PC-9 (cell line): Measurements from ENCODE around the gene C11orf86. TPM values are rescaled to one million over a fixed set of nuclear protein-coding genes. Genes with fewer than 3 reads are reported as not detected.
A peak's percentile ranks its signal among the peaks of the same experiment; 100 is the strongest.
"Not testable (repeated sequence)": the region's sequence is repeated elsewhere in the genome, so short reads cannot be mapped to it uniquely, and the experiment has no call there.

Experiments used
- BruUV-seq: library from RNA; stranded (reverse); fragments of 400-500 nt; replicated peaks from 2 replicates; lab custom pipeline; 2021; lab: Mats Ljungman, UMichigan
- CTCF ChIA-PET: fragments of 300-600 bp; sonication (Branson Sonifier 250); formaldehyde crosslinking; loops from one replicate; lab custom pipeline; 2022; ENCODE audit warnings: antibody characterized with exemption; lab: Charles Lee
- POLR2A ChIA-PET: fragments of 300-600 bp; sonication (Branson Sonifier 250); formaldehyde crosslinking; loops from one replicate; lab custom pipeline; 2022; ENCODE audit warnings: antibody characterized with exemption; ENCODE audit not compliant: unreplicated experiment; lab: Charles Lee
- DNase-seq, 2 experiments: peaks; one replicate each; pipeline versions ENCODE4 v3.0.0 to v3.0.0-alpha.2; 2015 to 2022; ENCODE audit warnings: mixed read lengths in 1 of 2
- H2AFZ ChIP-seq: fragments of 200-600 bp; sonication (generic); 2 replicates; pipeline ENCODE4 v1.8.1; 2017; ENCODE audit warnings: antibody characterized with exemption
- H3F3A ChIP-seq: fragments of 200-600 bp; sonication (generic); 2 replicates; pipeline ENCODE4 v1.8.1; 2017; ENCODE audit warnings: antibody characterized with exemption, mild to moderate bottlenecking, low read depth; ENCODE audit not compliant: insufficient read depth
- H3K27ac ChIP-seq: fragments of 200-600 bp; sonication (generic); 2 replicates; pipeline ENCODE4 v1.6.1; 2016; ENCODE audit warnings: mixed run types
- H3K27me3 ChIP-seq: fragments of 200-600 bp; sonication (generic); 2 replicates; pipeline ENCODE4 v1.6.1; 2016; ENCODE audit warnings: low read depth, mixed run types; ENCODE audit not compliant: insufficient read depth
- H3K36me3 ChIP-seq: fragments of 200-600 bp; sonication (generic); 2 replicates; pipeline ENCODE4 v1.6.1; 2016; ENCODE audit warnings: low read depth, mixed run types
- H3K4me1 ChIP-seq: fragments of 200-600 bp; sonication (generic); replicated peaks from 2 replicates; pipeline ENCODE4 v1.6.1; 2016; ENCODE audit warnings: mixed run types; ENCODE audit not compliant: insufficient read depth
- H3K4me2 ChIP-seq: fragments of 200-600 bp; sonication (generic); 2 replicates; pipeline ENCODE4 v1.6.1; 2017; ENCODE audit warnings: mixed run types
- H3K4me3 ChIP-seq: fragments of 200-600 bp; sonication (generic); 2 replicates; pipeline ENCODE4 v1.6.1; 2016; ENCODE audit warnings: mixed run types
- H3K79me2 ChIP-seq: fragments of 200-600 bp; sonication (generic); 2 replicates; pipeline ENCODE4 v1.6.1; 2017; ENCODE audit warnings: low read depth, mixed run types
- H3K9me2 ChIP-seq: fragments of 200-600 bp; sonication (generic); 2 replicates; pipeline ENCODE4 v1.8.1; 2017; ENCODE audit warnings: mild to moderate bottlenecking; ENCODE audit not compliant: insufficient read depth
- H3K9me3 ChIP-seq: fragments of 200-600 bp; sonication (generic); 2 replicates; pipeline ENCODE4 v1.8.1; 2016; ENCODE audit warnings: low read depth; ENCODE audit not compliant: insufficient read depth
- H4K20me1 ChIP-seq: fragments of 200-600 bp; sonication (generic); 2 replicates; pipeline ENCODE4 v1.8.1; 2017; ENCODE audit not compliant: insufficient read depth
- CTCF ChIP-seq: fragments of 200-600 bp; sonication (generic); conservative IDR thresholded peaks from 2 replicates; pipeline ENCODE4 v1.6.1; 2017; ENCODE audit warnings: mixed run types, antibody characterized with exemption, mild to moderate bottlenecking, moderate library complexity
- EZH2 ChIP-seq: fragments of 200-600 bp; sonication (generic); IDR thresholded peaks from 2 replicates; pipeline ENCODE4 v1.8.0; 2017; ENCODE audit warnings: antibody characterized with exemption, low read depth
- intact Hi-C: fragments of 100-400 bp; cut with micrococcal nuclease; formaldehyde crosslinking; loops from one replicate; pipeline ENCODE4 v1.10.0; 2022; ENCODE audit not compliant: unreplicated experiment
- total RNA-seq: library from RNA; stranded (reverse); gene quantifications from 2 replicates; pipeline ENCODE4 v1.2.3, GENCODE V29; 2021

C11orf86 gene
- total RNA-seq, 1 experiment from 2014 or later, result not detected

- BruUV-seq, result TSS peak; percentile 36
- H3K4me1 ChIP-seq, result peaks cover 22% of the 10 kb centered on the region
- no peak for TF ChIP-seq EZH2
Observed at GRCh38 chr11:66958956-66959274, 16.2 kb upstream of the C11orf86 start.

GRCh38 chr11:66961691-66962213 is 13.4 kb upstream of the C11orf86 start:
- H3K36me3 ChIP-seq, intact Hi-C loops, CTCF ChIA-PET, H3K27ac ChIP-seq, H3K9me3 ChIP-seq, H3K4me3 ChIP-seq, H4K20me1 ChIP-seq, BruUV-seq, DNase-seq, H3K9me2 ChIP-seq, H2AFZ ChIP-seq, H3K4me2 ChIP-seq, H3F3A ChIP-seq, H3K79me2 ChIP-seq, H3K27me3 ChIP-seq: not testable (repeated sequence)
- POLR2A ChIA-PET, result interaction anchor here (0.7 to 0.9 kb wide), 2 partner anchors 34 to 94 kb away, joined by 3 to 8 read pairs; no protein-coding TSS in a partner anchor
- peaks cover 20% of the 10 kb centered on the region for H3K4me1 ChIP-seq

More at GRCh38 chr11:66958956-66959274, 16.2 kb upstream of the C11orf86 start:
- Histone ChIP-seq H3K4me2 (peak overlapping the region; percentile 72), H3F3A (peaks cover 4% of the 10 kb centered on the region; the same call in 1 of the 2 replicates), H3K36me3 (no peaks in the 10 kb centered on the region), H3K79me2 (no peaks in the 10 kb centered on the region), H3K27ac (no peak overlapping the region), H3K9me3 (no peaks in the 10 kb centered on the region), H3K4me3 (peak overlapping the region; percentile 16; the same call in 1 of the 2 replicates), H4K20me1 (no peaks in the 10 kb centered on the region), H3K27me3 (no peaks in the 10 kb centered on the region), H3K9me2 (no peaks in the 10 kb centered on the region), H2AFZ (peak overlapping the region; percentile 29; the same call in 1 of the 2 replicates)
- POLR2A ChIA-PET, result interaction anchor here (0.5 to 1.2 kb wide), 4 partner anchors 11 to 354 kb away, joined by 3 to 10 read pairs (median 6); no protein-coding TSS in a partner anchor
- DNase-seq, result no peak
- intact Hi-C loops, result loop anchor here (1.0 to 10.0 kb wide), 5 partner anchors 9 to 356 kb away; no protein-coding TSS in a partner anchor
- CTCF ChIA-PET, result interaction anchor here (1.0 kb wide), 1 partner anchor 22 kb away, joined by 3 read pairs; no protein-coding TSS in a partner anchor

- intact Hi-C loops, result no loop called here
- TF ChIP-seq EZH2 (no peak), CTCF (no peak)
- ChIA-PET POLR2A (interaction anchor here (0.7 kb wide), 1 partner anchor 34 kb away, joined by 3 read pairs; no protein-coding TSS in a partner anchor), CTCF (no interaction called here)
- no TSS peak for BruUV-seq
- no peaks in the 10 kb centered on the region for H4K20me1 ChIP-seq
- no peak for DNase-seq
- no peaks in the 10 kb centered on the region for H3K9me3 ChIP-seq
- H3K4me3 ChIP-seq, result no peak overlapping the region
- no peaks in the 10 kb centered on the region for H3K9me2 ChIP-seq
- peaks cover 15% of the 10 kb centered on the region for H3K4me1 ChIP-seq
- no peaks in the 10 kb centered on the region; the same call in 1 of the 2 replicates for H3F3A ChIP-seq
- no peak overlapping the region for H2AFZ ChIP-seq
- H3K27ac ChIP-seq, result no peak overlapping the region
- H3K4me2 ChIP-seq, result no peak overlapping the region
- H3K27me3 ChIP-seq, result no peaks in the 10 kb centered on the region
- no peaks in the 10 kb centered on the region for H3K36me3 ChIP-seq
- H3K79me2 ChIP-seq, result no peaks in the 10 kb centered on the region
Observed at GRCh38 chr11:66962247-66962646, 12.9 kb upstream of the C11orf86 start.

GRCh38 chr11:66962801-66963200 is 12.3 kb upstream of the C11orf86 start:
- Histone ChIP-seq H2AFZ (no peak overlapping the region), H3K36me3 (no peaks in the 10 kb centered on the region), H3F3A (no peaks in the 10 kb centered on the region), H3K4me2 (no peak overlapping the region), H3K4me1 (peaks cover 15% of the 10 kb centered on the region), H3K27me3 (no peaks in the 10 kb centered on the region), H3K79me2 (no peaks in the 10 kb centered on the region), H3K4me3 (no peak overlapping the region), H3K9me3 (no peaks in the 10 kb centered on the region), H3K27ac (no peak overlapping the region), H3K9me2 (no peaks in the 10 kb centered on the region), H4K20me1 (no peaks in the 10 kb centered on the region)
- TF ChIP-seq EZH2, result no peak
- no peak for TF ChIP-seq CTCF
- ChIA-PET CTCF (interaction anchor here (0.6 kb wide), 2 partner anchors 27 to 667 kb away, joined by 3 to 7 read pairs; no protein-coding TSS in a partner anchor), POLR2A (interaction anchor here (0.6 kb wide), 1 partner anchor 413 kb away, joined by 3 read pairs; no protein-coding TSS in a partner anchor)
- BruUV-seq, result no TSS peak
- intact Hi-C loops, result no loop called here
- DNase-seq, result no peak
